GM12878 (cell line): ENCODE data around the gene DNAJB8. TPM values are rescaled to one million over a fixed set of nuclear protein-coding genes. Genes with fewer than 3 reads are reported as not detected.

ENCODE experiments used
- ATAC-seq: fragments of 200-7000 bp; cut with Tn5 transposase; 3 replicates; pipeline ENCODE4 v1.9.1; 2020; ENCODE audit warnings: mild to moderate bottlenecking, moderate library complexity
- BruUV-seq: library from RNA; stranded (reverse); fragments of 400-500 nt; replicated peaks from 2 replicates; lab custom pipeline; 2021; lab: Mats Ljungman, UMichigan
- CTCF ChIA-PET: fragments of 300-600 bp; sonication (Branson Sonifier 250); formaldehyde crosslinking; extraction: SDS; loops from one replicate; lab custom pipeline; 2021; ENCODE audit warnings: inconsistent platforms; lab: Yijun Ruan, JAX
- POLR2A ChIA-PET: fragments of 350-600 bp; formaldehyde crosslinking; extraction: SDS; loops from one replicate; lab custom pipeline; 2021; ENCODE audit warnings: inconsistent platforms; lab: Charles Lee
- RAD21 ChIA-PET: fragments of 300-600 bp; sonication (Branson Sonifier 250); formaldehyde crosslinking; loops from one replicate; lab custom pipeline; 2023; ENCODE audit warnings: antibody characterized with exemption; ENCODE audit not compliant: unreplicated experiment; lab: Charles Lee
- SMC1A ChIA-PET: fragments of 300-600 bp; sonication (Branson Sonifier 250); formaldehyde crosslinking; loops from one replicate; lab custom pipeline; 2023; ENCODE audit not compliant: unreplicated experiment, uncharacterized antibody; lab: Charles Lee
- DNase-seq: peaks from one replicate; pipeline ENCODE4 v3.0.0-alpha.2; 2011; ENCODE audit warnings: low read depth, low spot score
- FAIRE-seq: peaks from 3 replicates; lab custom pipeline; 2011; peaks lifted over from hg19 to GRCh38; lab: Jason Lieb, UNC
- H2AFZ ChIP-seq: 2 replicates; pipeline ENCODE4 v1.6.0; 2011; ENCODE audit warnings: low read depth, low read length, control low read depth; ENCODE audit not compliant: control insufficient read depth
- H3K27ac ChIP-seq: 2 replicates; pipeline ENCODE4 v1.5.1; 2011; ENCODE audit warnings: control low read depth; ENCODE audit not compliant: control insufficient read depth, insufficient read depth
- H3K27me3 ChIP-seq, 2 experiments: replicated peaks in 1 of 2; 2 replicates each; pipeline versions ENCODE4 v1.6.0 to v1.6.1; 2011; ENCODE audit warnings: low read length in 1 of 2; ENCODE audit not compliant: control insufficient read depth in 2 of 2, insufficient read depth in 2 of 2
- H3K36me3 ChIP-seq, 2 experiments: 2 replicates each; pipeline ENCODE4 v1.5.1; 2011; ENCODE audit warnings: low read length in 1 of 2; ENCODE audit not compliant: control insufficient read depth in 2 of 2, insufficient read depth in 2 of 2
- H3K4me1 ChIP-seq: 2 replicates; pipeline ENCODE4 v1.6.1; 2011; ENCODE audit warnings: mild to moderate bottlenecking, low read length, moderate library complexity, mixed read lengths; ENCODE audit not compliant: control insufficient read depth, insufficient read depth
- H3K4me2 ChIP-seq: 2 replicates; pipeline ENCODE4 v1.6.0; 2011; ENCODE audit warnings: control low read depth; ENCODE audit not compliant: control insufficient read depth, insufficient read depth
- H3K4me3 ChIP-seq: fragments of 200-600 bp; sonication (generic); 2 replicates; pipeline ENCODE4 v1.5.1; 2016
- H3K79me2 ChIP-seq: 2 replicates; pipeline ENCODE4 v1.6.0; 2011; ENCODE audit warnings: low read length; ENCODE audit not compliant: control insufficient read depth, insufficient read depth
- H3K9ac ChIP-seq: 2 replicates; pipeline ENCODE4 v1.8.0; 2011; ENCODE audit warnings: low read length, control low read depth, mixed read lengths; ENCODE audit not compliant: control insufficient read depth, insufficient read depth
- H3K9me3 ChIP-seq: replicated peaks from 3 replicates; pipeline ENCODE4 v1.5.1; 2011; ENCODE audit warnings: mild to moderate bottlenecking, low read length; ENCODE audit not compliant: control insufficient read depth, insufficient read depth
- H4K20me1 ChIP-seq: 2 replicates; pipeline ENCODE4 v1.6.0; 2011; ENCODE audit not compliant: control insufficient read depth, insufficient read depth
- ASH2L ChIP-seq: fragments of 300-600, 200-600 bp; sonication (generic); IDR thresholded peaks from 2 replicates; pipeline ENCODE4 v1.6.1; 2017; ENCODE audit warnings: low read depth, mild to moderate bottlenecking, borderline replicate concordance
- DPF2 ChIP-seq: fragments of 450-650 bp; IDR thresholded peaks from 2 replicates; pipeline ENCODE4 v1.6.1; 2017; ENCODE audit warnings: mild to moderate bottlenecking
- EGR1 ChIP-seq, 2 experiments: IDR thresholded peaks; 1 replicate in 1 of 2; 2 replicates in 1 of 2; pipeline ENCODE4 v1.6.1; 2011 to 2012; ENCODE audit warnings: low read depth in 2 of 2, low read length in 2 of 2, borderline replicate concordance in 1 of 2, mild to moderate bottlenecking in 1 of 2, moderate library complexity in 1 of 2
- HDAC2 ChIP-seq: fragments of 200-600 bp; sonication (generic); IDR thresholded peaks from 2 replicates; pipeline ENCODE4 v1.6.1; 2017
- JUND ChIP-seq: IDR thresholded peaks from 2 replicates; pipeline ENCODE4 v1.6.1; 2012; ENCODE audit warnings: low read depth, mild to moderate bottlenecking, low read length, improper control_type of control experiment, moderate library complexity
- KAT2A ChIP-seq: conservative IDR thresholded peaks from 2 replicates; pipeline ENCODE4 v1.6.1; 2011; ENCODE audit warnings: low read depth, low read length; ENCODE audit not compliant: control insufficient read depth
- MEF2B ChIP-seq: fragments of 450-650 bp; IDR thresholded peaks from 2 replicates; pipeline ENCODE4 v1.6.1; 2018; ENCODE audit warnings: mild to moderate bottlenecking, moderate library complexity; ENCODE audit not compliant: partially characterized antibody, poor library complexity, severe bottlenecking
- NRF1 ChIP-seq: conservative IDR thresholded peaks from 2 replicates; pipeline ENCODE4 v1.6.1; 2011; ENCODE audit warnings: mild to moderate bottlenecking, low read depth, low read length, improper control_type of control experiment
- POLR2AphosphoS5 ChIP-seq: IDR thresholded peaks from 2 replicates; pipeline ENCODE4 v1.6.1; 2011; ENCODE audit warnings: mild to moderate bottlenecking, low read length, inconsistent platforms
- RUNX3 ChIP-seq: IDR thresholded peaks from 2 replicates; pipeline ENCODE4 v1.6.1; 2012; ENCODE audit warnings: low read length, inconsistent platforms
- ZBTB33 ChIP-seq: fragments of 450-650 bp; IDR thresholded peaks from 2 replicates; pipeline ENCODE4 v1.6.1; 2017; ENCODE audit warnings: mild to moderate bottlenecking
- WGBS: methylation state at CpG from one replicate; pipeline ENCODE4 v1.1.6; 2016; ENCODE audit warnings: low lambda C conversion rate; ENCODE audit not compliant: insufficient replicate concordance, insufficient coverage; ENCODE audit errors: missing lambda C conversion rate; 5-methylcytosine and 5-hydroxymethylcytosine counted together
- in situ Hi-C: fragments of 300-500 bp; cut with MboI; formaldehyde crosslinking; loops from 9 replicates; pipeline ENCODE4 v1.14.3; 2018; ENCODE audit warnings: mixed read lengths
- intact Hi-C: fragments of 100-400 bp; cut with micrococcal nuclease; formaldehyde crosslinking; loops from one replicate; pipeline ENCODE4 v1.14.2; 2022; ENCODE audit not compliant: unreplicated experiment
- polyA plus RNA-seq, 11 experiments: library from polyadenylated mRNA; depleted of rRNA in 4 of 11; unstranded in 6 of 11; stranded (reverse) in 5 of 11; fragments of >200 nt; fragmentation: Nextera tagmentation in 4 of 11; fragmentation: Illumina TruSeq in 1 of 11; extraction: Ambion mirVana in 4 of 11; extraction: Trizol in 1 of 11; gene quantifications; 1 replicate in 1 of 11; 2 replicates in 10 of 11; pipeline versions ENCODE4 v1.2.1 to v1.2.3, GENCODE V29; 2011 to 2016; ENCODE audit warnings: inconsistent platforms in 2 of 11, missing spikeins in 2 of 11, low read depth in 1 of 11
- total RNA-seq, 4 experiments: library from RNA; depleted of rRNA in 3 of 4; stranded (reverse); fragments of >200 nt in 3 of 4; fragmentation: Illumina TruSeq in 1 of 4; extraction: Trizol in 1 of 4; gene quantifications; 2 replicates each; pipeline versions ENCODE4 v1.2.1 to v1.2.3, GENCODE V29; 2013 to 2021
- TF ChIP-seq, protein P1 (sequence below): fragments of 450-650 bp; IDR thresholded peaks from 2 replicates; pipeline ENCODE4 v1.6.1; 2017; ENCODE audit warnings: mild to moderate bottlenecking, moderate library complexity
- TF ChIP-seq, protein P2 (sequence below): fragments of 450-650 bp; IDR thresholded peaks from 2 replicates; pipeline ENCODE4 v1.6.1; 2018; ENCODE audit warnings: borderline replicate concordance, mild to moderate bottlenecking; ENCODE audit not compliant: partially characterized antibody

Gene DNAJB8
- total and polyA plus RNA-seq, 10 of the 15 experiments (the other 5 are each of a cell fraction or from before 2014, with no cell fraction given) = not detected

DNA sequence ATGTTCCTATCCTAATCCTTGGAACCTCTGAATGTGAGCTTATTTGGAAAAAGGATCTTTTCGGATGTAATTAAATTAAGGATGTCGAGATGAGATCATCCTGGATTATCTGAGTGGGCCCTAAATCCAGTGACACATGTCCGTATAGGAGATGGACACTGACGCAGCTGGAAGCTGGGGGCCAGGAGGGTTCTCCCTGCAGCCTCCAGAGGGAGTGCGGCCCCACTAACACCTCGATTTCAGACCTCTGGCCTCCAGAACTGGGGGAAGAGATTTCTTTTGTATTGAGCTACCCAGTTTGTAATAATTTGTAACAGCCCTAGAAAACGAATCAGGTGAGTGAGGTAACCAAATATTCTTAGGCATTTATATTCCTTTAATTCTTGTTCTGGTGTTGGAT is 2.5 kb downstream of the DNAJB8 start:
- H3K36me3 ChIP-seq = no peaks in the 10 kb centered on the region
- ChIA-PET SMC1A (no interaction called here), RAD21 (no interaction called here), POLR2A (no interaction called here), CTCF (no interaction called here)
- no peak overlapping the region for H3K4me3 ChIP-seq
- no peaks in the 10 kb centered on the region for H4K20me1 ChIP-seq
- intact Hi-C loops (no loop called here), in situ Hi-C loops (no loop called here)
- BruUV-seq = no TSS peak
- H3K27me3 ChIP-seq = peaks cover 0 to 3% of the 10 kb centered on the region in 2 experiments; a peak in 3 of 4 replicates
- H3K9ac ChIP-seq = no peak overlapping the region
- WGBS = 39% methylated on average over 7 of the region's 7 CpGs
- DNase-seq (no peak), FAIRE-seq (no peak), ATAC-seq (no peak)
- H3K27ac ChIP-seq = no peak overlapping the region
- H2AFZ ChIP-seq = no peak overlapping the region
- H3K4me2 ChIP-seq = no peak overlapping the region
- H3K4me1 ChIP-seq = no peaks in the 10 kb centered on the region
- H3K79me2 ChIP-seq = no peaks in the 10 kb centered on the region
- H3K9me3 ChIP-seq = no peaks in the 10 kb centered on the region
- TF ChIP-seq NRF1 (no peak), POLR2AphosphoS5 (no peak), ZBTB33 (no peak), ASH2L (no peak), MEF2B (no peak), HDAC2 (no peak), RUNX3 (no peak), DPF2 (no peak), JUND (no peak), EGR1 (IDR thresholded peaks at IDR 0.05; ENCODE audit: borderline replicate concordance in 1 of 2, low read depth in 2 of 2, low read length in 2 of 2) (no peak), KAT2A (no peak)
- TF ChIP-seq, protein P1, sequence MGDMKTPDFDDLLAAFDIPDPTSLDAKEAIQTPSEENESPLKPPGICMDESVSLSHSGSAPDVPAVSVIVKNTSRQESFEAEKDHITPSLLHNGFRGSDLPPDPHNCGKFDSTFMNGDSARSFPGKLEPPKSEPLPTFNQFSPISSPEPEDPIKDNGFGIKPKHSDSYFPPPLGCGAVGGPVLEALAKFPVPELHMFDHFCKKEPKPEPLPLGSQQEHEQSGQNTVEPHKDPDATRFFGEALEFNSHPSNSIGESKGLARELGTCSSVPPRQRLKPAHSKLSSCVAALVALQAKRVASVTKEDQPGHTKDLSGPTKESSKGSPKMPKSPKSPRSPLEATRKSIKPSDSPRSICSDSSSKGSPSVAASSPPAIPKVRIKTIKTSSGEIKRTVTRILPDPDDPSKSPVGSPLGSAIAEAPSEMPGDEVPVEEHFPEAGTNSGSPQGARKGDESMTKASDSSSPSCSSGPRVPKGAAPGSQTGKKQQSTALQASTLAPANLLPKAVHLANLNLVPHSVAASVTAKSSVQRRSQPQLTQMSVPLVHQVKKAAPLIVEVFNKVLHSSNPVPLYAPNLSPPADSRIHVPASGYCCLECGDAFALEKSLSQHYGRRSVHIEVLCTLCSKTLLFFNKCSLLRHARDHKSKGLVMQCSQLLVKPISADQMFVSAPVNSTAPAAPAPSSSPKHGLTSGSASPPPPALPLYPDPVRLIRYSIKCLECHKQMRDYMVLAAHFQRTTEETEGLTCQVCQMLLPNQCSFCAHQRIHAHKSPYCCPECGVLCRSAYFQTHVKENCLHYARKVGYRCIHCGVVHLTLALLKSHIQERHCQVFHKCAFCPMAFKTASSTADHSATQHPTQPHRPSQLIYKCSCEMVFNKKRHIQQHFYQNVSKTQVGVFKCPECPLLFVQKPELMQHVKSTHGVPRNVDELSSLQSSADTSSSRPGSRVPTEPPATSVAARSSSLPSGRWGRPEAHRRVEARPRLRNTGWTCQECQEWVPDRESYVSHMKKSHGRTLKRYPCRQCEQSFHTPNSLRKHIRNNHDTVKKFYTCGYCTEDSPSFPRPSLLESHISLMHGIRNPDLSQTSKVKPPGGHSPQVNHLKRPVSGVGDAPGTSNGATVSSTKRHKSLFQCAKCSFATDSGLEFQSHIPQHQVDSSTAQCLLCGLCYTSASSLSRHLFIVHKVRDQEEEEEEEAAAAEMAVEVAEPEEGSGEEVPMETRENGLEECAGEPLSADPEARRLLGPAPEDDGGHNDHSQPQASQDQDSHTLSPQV = no peak
- TF ChIP-seq, protein P2, sequence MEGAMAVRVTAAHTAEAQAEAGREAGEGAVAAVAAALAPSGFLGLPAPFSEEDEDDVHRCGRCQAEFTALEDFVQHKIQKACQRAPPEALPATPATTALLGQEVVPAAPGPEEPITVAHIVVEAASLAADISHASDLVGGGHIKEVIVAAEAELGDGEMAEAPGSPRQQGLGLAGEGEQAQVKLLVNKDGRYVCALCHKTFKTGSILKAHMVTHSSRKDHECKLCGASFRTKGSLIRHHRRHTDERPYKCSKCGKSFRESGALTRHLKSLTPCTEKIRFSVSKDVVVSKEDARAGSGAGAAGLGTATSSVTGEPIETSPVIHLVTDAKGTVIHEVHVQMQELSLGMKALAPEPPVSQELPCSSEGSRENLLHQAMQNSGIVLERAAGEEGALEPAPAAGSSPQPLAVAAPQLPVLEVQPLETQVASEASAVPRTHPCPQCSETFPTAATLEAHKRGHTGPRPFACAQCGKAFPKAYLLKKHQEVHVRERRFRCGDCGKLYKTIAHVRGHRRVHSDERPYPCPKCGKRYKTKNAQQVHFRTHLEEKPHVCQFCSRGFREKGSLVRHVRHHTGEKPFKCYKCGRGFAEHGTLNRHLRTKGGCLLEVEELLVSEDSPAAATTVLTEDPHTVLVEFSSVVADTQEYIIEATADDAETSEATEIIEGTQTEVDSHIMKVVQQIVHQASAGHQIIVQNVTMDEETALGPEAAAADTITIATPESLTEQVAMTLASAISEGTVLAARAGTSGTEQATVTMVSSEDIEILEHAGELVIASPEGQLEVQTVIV = no peak
